ENCODE data around the gene QRFPR. TPM values are rescaled to one million over a fixed set of nuclear protein-coding genes. Genes with fewer than 3 reads are reported as not detected.

QRFPR gene
- total and polyA plus RNA-seq, 2 of the 8 experiments (the other 6 are each of a cell fraction or from before 2014, with no cell fraction given): 1.0 to 2.9 TPM

GRCh38 chr4:121397941-121398601, 17.3 kb upstream of the QRFPR start (continued):
- TF ChIP-seq HDAC2 (IDR thresholded peaks at IDR 0.05; ENCODE audit: borderline replicate concordance in 1 of 2, low read depth in 2 of 2, low read length in 2 of 2) (no peak), CHD1 (IDR thresholded peaks at IDR 0.05; ENCODE audit: low read depth, low read length) (no peak), TBP (IDR thresholded peaks at IDR 0.05; ENCODE audit: low read depth, low read length) (no peak)
